HEK293T (cell line): ENCODE measurements around the gene TACC2.
"Not testable (repeated sequence)": the region's sequence is repeated elsewhere in the genome, so short reads cannot be mapped to it uniquely, and the experiment has no call there.

Experiments used
- CTCF ChIA-PET: fragments of 350-600 bp; formaldehyde crosslinking; extraction: SDS; loops from one replicate; lab custom pipeline; 2021; ENCODE audit warnings: antibody characterized with exemption, inconsistent platforms; lab: Yijun Ruan, JAX
- POLR2A ChIA-PET: fragments of 350-600 bp; formaldehyde crosslinking; extraction: SDS; loops from one replicate; lab custom pipeline; 2020; ENCODE audit warnings: antibody characterized with exemption, inconsistent platforms; lab: Yijun Ruan, JAX
- DNase-seq: peaks from one replicate; pipeline ENCODE4 v3.0.0; 2012; ENCODE audit warnings: mixed read lengths; ENCODE audit errors: extremely low spot score
- ARNT ChIP-seq: fragments of 450-650 bp; IDR thresholded peaks from 2 replicates; pipeline ENCODE4 v1.6.1; 2017; ENCODE audit warnings: mild to moderate bottlenecking
- BHLHE40 ChIP-seq: fragments of 450-650 bp; IDR thresholded peaks from 2 replicates; pipeline ENCODE4 v1.6.1; 2016; ENCODE audit warnings: mild to moderate bottlenecking, moderate library complexity, borderline replicate concordance
- CTBP1 ChIP-seq: fragments of 450-650 bp; IDR thresholded peaks from 2 replicates; pipeline ENCODE4 v1.6.1; 2016; ENCODE audit warnings: borderline replicate concordance
- ELF4 ChIP-seq: fragments of 450-650 bp; IDR thresholded peaks from 2 replicates; pipeline ENCODE4 v1.6.1; 2017; ENCODE audit warnings: antibody characterized with exemption
- FOXA1 ChIP-seq: fragments of 450-650 bp; IDR thresholded peaks from 2 replicates; pipeline ENCODE4 v1.6.1; 2016; ENCODE audit warnings: mild to moderate bottlenecking
- FOXK2 ChIP-seq: fragments of 450-650 bp; IDR thresholded peaks from 2 replicates; pipeline ENCODE4 v1.6.1; 2016; ENCODE audit warnings: mild to moderate bottlenecking
- FOXM1 ChIP-seq: fragments of 450-650 bp; IDR thresholded peaks from 2 replicates; pipeline ENCODE4 v1.6.1; 2017; ENCODE audit warnings: mild to moderate bottlenecking, borderline replicate concordance
- HDGF ChIP-seq: fragments of 450-650 bp; IDR thresholded peaks from 2 replicates; pipeline ENCODE4 v1.6.1; 2017; ENCODE audit warnings: antibody characterized with exemption, borderline replicate concordance
- L3MBTL2 ChIP-seq: fragments of 450-650 bp; conservative IDR thresholded peaks from 2 replicates; pipeline ENCODE4 v1.6.1; 2016; ENCODE audit warnings: mild to moderate bottlenecking
- LEF1 ChIP-seq: fragments of 450-650 bp; IDR thresholded peaks from 2 replicates; pipeline ENCODE4 v1.6.1; 2017; ENCODE audit warnings: mild to moderate bottlenecking, borderline replicate concordance
- NFRKB ChIP-seq: fragments of 450-650 bp; IDR thresholded peaks from 2 replicates; pipeline ENCODE4 v1.6.1; 2016; ENCODE audit warnings: mild to moderate bottlenecking, moderate library complexity
- PKNOX1 ChIP-seq: fragments of 450-650 bp; IDR thresholded peaks from 2 replicates; pipeline ENCODE4 v1.6.1; 2016
- SP1 ChIP-seq: fragments of 450-650 bp; IDR thresholded peaks from 2 replicates; pipeline ENCODE4 v1.6.1; 2017
- SUZ12 ChIP-seq: fragments of 450-650 bp; IDR thresholded peaks from 2 replicates; pipeline ENCODE4 v1.6.1; 2016; ENCODE audit warnings: mild to moderate bottlenecking
- TARDBP ChIP-seq: fragments of 450-650 bp; IDR thresholded peaks from 2 replicates; pipeline ENCODE4 v1.6.1; 2016
- ZNF384 ChIP-seq: fragments of 450-650 bp; IDR thresholded peaks from 2 replicates; pipeline ENCODE4 v1.6.1; 2016

TACC2 gene

GRCh38 chr10:122098924-122099323 is 110.0 kb downstream of the TACC2 start:
- POLR2A ChIA-PET, result no interaction called here
- TF ChIP-seq HDGF (no peak), CTBP1 (no peak), FOXA1 (no peak), BHLHE40 (no peak), LEF1 (no peak), NFRKB (no peak), PKNOX1 (no peak), SP1 (no peak), ZNF384 (no peak), L3MBTL2 (no peak), ARNT (no peak), TARDBP (no peak), SUZ12 (no peak), FOXM1 (no peak), FOXK2 (no peak), ELF4 (no peak)
- CTCF ChIA-PET, result no interaction called here
- no peak for DNase-seq

GRCh38 chr10:122099562-122099961 is 110.6 kb downstream of the TACC2 start:
- ChIA-PET POLR2A (no interaction called here), CTCF (interaction anchor here (0.8 kb wide), 1 partner anchor 13 kb away, joined by 3 read pairs; no protein-coding TSS in a partner anchor)
- DNase-seq, result no peak
- no peak for TF ChIP-seq SP1
- no peak for TF ChIP-seq BHLHE40
- no peak for TF ChIP-seq FOXA1
- TF ChIP-seq ZNF384, result no peak
- no peak for TF ChIP-seq ARNT

- DNase-seq, result no peak
- ChIA-PET CTCF (interaction anchor here (2.0 kb wide), 1 partner anchor 51 kb away, joined by 5 read pairs; no protein-coding TSS in a partner anchor), POLR2A (no interaction called here)
- TF ChIP-seq FOXK2 (no peak), TARDBP (no peak), SP1 (no peak), FOXM1 (no peak), SUZ12 (no peak), ARNT (no peak), CTBP1 (no peak), ZNF384 (no peak), ELF4 (no peak), LEF1 (no peak)
These were observed 113.3 kb downstream of the TACC2 start for GRCh38 chr10:122102146-122102868.

GRCh38 chr10:122102869-122103525 is 114.0 kb downstream of the TACC2 start:
- CTCF ChIA-PET, result interaction anchor here (2.0 kb wide), 1 partner anchor 51 kb away, joined by 5 read pairs; no protein-coding TSS in a partner anchor
- POLR2A ChIA-PET, result interaction anchor here (1.3 kb wide), 1 partner anchor 10 kb away, joined by 4 read pairs; no protein-coding TSS in a partner anchor
- no peak for TF ChIP-seq SP1
- TF ChIP-seq ELF4, result no peak
- no peak for TF ChIP-seq TARDBP

GRCh38 chr10:122103592-122103991 is 114.6 kb downstream of the TACC2 start:
- ChIA-PET CTCF (interaction anchor here (0.7 to 2.0 kb wide), 3 partner anchors 14 to 216 kb away, joined by 3 to 5 read pairs (median 4); no protein-coding TSS in a partner anchor), POLR2A (interaction anchor here (1.3 kb wide), 1 partner anchor 9 kb away, joined by 4 read pairs; no protein-coding TSS in a partner anchor)
- TF ChIP-seq FOXK2, result no peak
- no peak for TF ChIP-seq LEF1
- TF ChIP-seq PKNOX1, result no peak
- no peak for TF ChIP-seq ELF4
- TF ChIP-seq BHLHE40, result no peak
- no peak for TF ChIP-seq L3MBTL2
- TF ChIP-seq FOXA1, result no peak
- no peak for TF ChIP-seq ARNT
- TF ChIP-seq HDGF, result no peak
- no peak for TF ChIP-seq SUZ12
- no peak for TF ChIP-seq SP1
- no peak for TF ChIP-seq TARDBP
- TF ChIP-seq NFRKB, result no peak
- no peak for DNase-seq

More at GRCh38 chr10:122102869-122103525, 114.0 kb downstream of the TACC2 start:
- no peak for DNase-seq

GRCh38 chr10:122108786-122109185 is 119.8 kb downstream of the TACC2 start:
- CTCF ChIA-PET, DNase-seq, POLR2A ChIA-PET: not testable (repeated sequence)
